GM12878 (cell line): Measurements from ENCODE around the gene CXXC5. TPM values are rescaled to one million over a fixed set of nuclear protein-coding genes. Genes with fewer than 3 reads are reported as not detected.

Experiments used
- ATAC-seq: fragments of 200-7000 bp; cut with Tn5 transposase; 3 replicates; pipeline ENCODE4 v1.9.1; 2020; ENCODE audit warnings: mild to moderate bottlenecking, moderate library complexity
- BruUV-seq: library from RNA; stranded (reverse); fragments of 400-500 nt; replicated peaks from 2 replicates; lab custom pipeline; 2021; lab: Mats Ljungman, UMichigan
- CTCF ChIA-PET: fragments of 300-600 bp; sonication (Branson Sonifier 250); formaldehyde crosslinking; extraction: SDS; loops from one replicate; lab custom pipeline; 2021; ENCODE audit warnings: inconsistent platforms; lab: Yijun Ruan, JAX
- POLR2A ChIA-PET: fragments of 350-600 bp; formaldehyde crosslinking; extraction: SDS; loops from one replicate; lab custom pipeline; 2021; ENCODE audit warnings: inconsistent platforms; lab: Charles Lee
- RAD21 ChIA-PET: fragments of 300-600 bp; sonication (Branson Sonifier 250); formaldehyde crosslinking; loops from one replicate; lab custom pipeline; 2023; ENCODE audit warnings: antibody characterized with exemption; ENCODE audit not compliant: unreplicated experiment; lab: Charles Lee
- SMC1A ChIA-PET: fragments of 300-600 bp; sonication (Branson Sonifier 250); formaldehyde crosslinking; loops from one replicate; lab custom pipeline; 2023; ENCODE audit not compliant: unreplicated experiment, uncharacterized antibody; lab: Charles Lee
- DNase-seq: peaks from one replicate; pipeline ENCODE4 v3.0.0-alpha.2; 2011; ENCODE audit warnings: low read depth, low spot score
- FAIRE-seq: peaks from 3 replicates; lab custom pipeline; 2011; peaks lifted over from hg19 to GRCh38; lab: Jason Lieb, UNC
- H2AFZ ChIP-seq: 2 replicates; pipeline ENCODE4 v1.6.0; 2011; ENCODE audit warnings: low read depth, low read length, control low read depth; ENCODE audit not compliant: control insufficient read depth
- H3K27ac ChIP-seq: 2 replicates; pipeline ENCODE4 v1.5.1; 2011; ENCODE audit warnings: control low read depth; ENCODE audit not compliant: control insufficient read depth, insufficient read depth
- H3K27me3 ChIP-seq, 2 experiments: replicated peaks in 1 of 2; 2 replicates each; pipeline versions ENCODE4 v1.6.0 to v1.6.1; 2011; ENCODE audit warnings: low read length in 1 of 2; ENCODE audit not compliant: control insufficient read depth in 2 of 2, insufficient read depth in 2 of 2
- H3K36me3 ChIP-seq, 2 experiments: 2 replicates each; pipeline ENCODE4 v1.5.1; 2011; ENCODE audit warnings: low read length in 1 of 2; ENCODE audit not compliant: control insufficient read depth in 2 of 2, insufficient read depth in 2 of 2
- H3K4me1 ChIP-seq: 2 replicates; pipeline ENCODE4 v1.6.1; 2011; ENCODE audit warnings: mild to moderate bottlenecking, low read length, moderate library complexity, mixed read lengths; ENCODE audit not compliant: control insufficient read depth, insufficient read depth
- H3K4me2 ChIP-seq: 2 replicates; pipeline ENCODE4 v1.6.0; 2011; ENCODE audit warnings: control low read depth; ENCODE audit not compliant: control insufficient read depth, insufficient read depth
- H3K4me3 ChIP-seq: fragments of 200-600 bp; sonication (generic); 2 replicates; pipeline ENCODE4 v1.5.1; 2016
- H3K79me2 ChIP-seq: 2 replicates; pipeline ENCODE4 v1.6.0; 2011; ENCODE audit warnings: low read length; ENCODE audit not compliant: control insufficient read depth, insufficient read depth
- H3K9ac ChIP-seq: 2 replicates; pipeline ENCODE4 v1.8.0; 2011; ENCODE audit warnings: low read length, control low read depth, mixed read lengths; ENCODE audit not compliant: control insufficient read depth, insufficient read depth
- H3K9me3 ChIP-seq: replicated peaks from 3 replicates; pipeline ENCODE4 v1.5.1; 2011; ENCODE audit warnings: mild to moderate bottlenecking, low read length; ENCODE audit not compliant: control insufficient read depth, insufficient read depth
- H4K20me1 ChIP-seq: 2 replicates; pipeline ENCODE4 v1.6.0; 2011; ENCODE audit not compliant: control insufficient read depth, insufficient read depth
- CTCF ChIP-seq, 3 experiments: IDR thresholded peaks in 2 of 3; conservative IDR thresholded peaks in 1 of 3; 2 replicates each; pipeline ENCODE4 v1.5.1; 2011; ENCODE audit warnings: low read depth in 3 of 3, low read length in 3 of 3, mild to moderate bottlenecking in 3 of 3, control low read depth in 2 of 3, moderate library complexity in 2 of 3, inconsistent platforms in 1 of 3, mixed read lengths in 1 of 3; ENCODE audit not compliant: control insufficient read depth in 2 of 3, insufficient read depth in 1 of 3; ENCODE audit errors: extremely low read depth in 1 of 3
- EGR1 ChIP-seq, 2 experiments: IDR thresholded peaks; 1 replicate in 1 of 2; 2 replicates in 1 of 2; pipeline ENCODE4 v1.6.1; 2011 to 2012; ENCODE audit warnings: low read depth in 2 of 2, low read length in 2 of 2, borderline replicate concordance in 1 of 2, mild to moderate bottlenecking in 1 of 2, moderate library complexity in 1 of 2
- ESRRA ChIP-seq: IDR thresholded peaks from 2 replicates; pipeline ENCODE4 v1.6.1; 2012; ENCODE audit warnings: mild to moderate bottlenecking, low read length, improper control_type of control experiment
- FOXM1 ChIP-seq: IDR thresholded peaks from 2 replicates; pipeline ENCODE4 v1.6.1; 2012; ENCODE audit warnings: low read depth, mild to moderate bottlenecking, inconsistent platforms, low read length, moderate library complexity
- RAD21 ChIP-seq: IDR thresholded peaks from 2 replicates; pipeline ENCODE4 v1.6.1; 2011; ENCODE audit warnings: mild to moderate bottlenecking, low read depth, low read length, moderate library complexity; ENCODE audit not compliant: insufficient read depth
- REST ChIP-seq: IDR thresholded peaks from 2 replicates; pipeline ENCODE4 v1.6.1; 2012; ENCODE audit warnings: mild to moderate bottlenecking, low read depth, low read length
- TCF7 ChIP-seq: IDR thresholded peaks from 2 replicates; pipeline ENCODE4 v1.6.1; 2014; ENCODE audit warnings: antibody characterized with exemption, borderline replicate concordance
- WRNIP1 ChIP-seq: IDR thresholded peaks from 2 replicates; pipeline ENCODE4 v1.6.1; 2011; ENCODE audit warnings: low read depth, low read length, improper control_type of control experiment, borderline replicate concordance
- WGBS: methylation state at CpG from one replicate; pipeline ENCODE4 v1.1.6; 2016; ENCODE audit warnings: low lambda C conversion rate; ENCODE audit not compliant: insufficient replicate concordance, insufficient coverage; ENCODE audit errors: missing lambda C conversion rate; 5-methylcytosine and 5-hydroxymethylcytosine counted together
- in situ Hi-C: fragments of 300-500 bp; cut with MboI; formaldehyde crosslinking; loops from 9 replicates; pipeline ENCODE4 v1.14.3; 2018; ENCODE audit warnings: mixed read lengths
- intact Hi-C: fragments of 100-400 bp; cut with micrococcal nuclease; formaldehyde crosslinking; loops from one replicate; pipeline ENCODE4 v1.14.2; 2022; ENCODE audit not compliant: unreplicated experiment
- polyA plus RNA-seq, 11 experiments: library from polyadenylated mRNA; depleted of rRNA in 4 of 11; unstranded in 6 of 11; stranded (reverse) in 5 of 11; fragments of >200 nt; fragmentation: Nextera tagmentation in 4 of 11; fragmentation: Illumina TruSeq in 1 of 11; extraction: Ambion mirVana in 4 of 11; extraction: Trizol in 1 of 11; gene quantifications; 1 replicate in 1 of 11; 2 replicates in 10 of 11; pipeline versions ENCODE4 v1.2.1 to v1.2.3, GENCODE V29; 2011 to 2016; ENCODE audit warnings: inconsistent platforms in 2 of 11, missing spikeins in 2 of 11, low read depth in 1 of 11
- total RNA-seq, 4 experiments: library from RNA; depleted of rRNA in 3 of 4; stranded (reverse); fragments of >200 nt in 3 of 4; fragmentation: Illumina TruSeq in 1 of 4; extraction: Trizol in 1 of 4; gene quantifications; 2 replicates each; pipeline versions ENCODE4 v1.2.1 to v1.2.3, GENCODE V29; 2013 to 2021
- TF ChIP-seq, protein P1 (sequence below): fragments of 450-650 bp; IDR thresholded peaks from 2 replicates; pipeline ENCODE4 v1.6.1; 2016; ENCODE audit warnings: mild to moderate bottlenecking

The CXXC5 gene
- total and polyA plus RNA-seq, 10 of the 15 experiments (the other 5 are each of a cell fraction or from before 2014, with no cell fraction given), result 1.8 to 90.8 (median 40.7) TPM

DNA sequence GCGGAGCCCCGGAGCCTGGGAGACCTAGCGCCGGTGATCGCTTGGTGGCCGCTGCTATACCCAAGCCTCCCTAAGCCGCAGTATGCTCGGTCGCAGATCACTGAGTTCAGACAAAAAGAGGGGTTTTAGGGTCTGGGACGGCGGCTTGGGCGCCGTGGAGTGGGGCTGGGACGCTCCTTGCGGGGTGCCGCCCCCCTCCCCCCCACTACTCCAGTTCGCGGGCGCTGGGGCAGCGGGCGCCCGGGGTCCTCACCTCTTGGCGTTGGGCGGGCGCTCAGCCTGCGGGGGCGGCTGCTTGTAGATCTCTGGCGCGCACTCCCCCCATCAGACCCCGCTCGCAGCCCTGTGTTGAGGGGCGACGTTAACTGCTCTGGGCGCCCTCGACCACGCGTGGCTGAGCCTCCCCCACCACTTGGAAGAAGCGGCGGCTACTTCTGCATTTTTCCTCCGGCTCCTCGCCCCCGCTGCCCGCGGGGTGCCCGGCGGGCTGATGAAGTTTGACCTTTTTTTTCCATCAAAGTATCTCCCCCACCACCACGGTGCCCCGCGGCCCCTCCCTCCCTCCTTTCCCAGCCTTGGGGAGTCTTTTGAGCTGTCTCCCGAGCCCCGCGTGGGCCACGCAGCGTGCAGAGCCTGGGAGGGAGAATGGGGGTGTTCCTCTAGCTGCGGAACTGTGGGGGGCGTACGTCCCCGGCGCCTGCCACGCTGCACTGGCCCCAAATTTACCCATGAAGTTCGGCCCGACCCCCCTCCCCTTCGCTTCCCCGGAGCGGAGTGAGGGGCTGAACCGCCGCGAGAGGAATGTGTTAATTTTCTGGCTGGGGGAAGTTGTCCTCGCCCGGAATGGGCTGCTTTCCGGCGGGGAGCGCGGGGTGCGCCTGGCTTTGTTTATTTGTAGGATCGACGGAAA is 1.2 kb downstream of the CXXC5 start (continued):
- peak in 1 of 2 experiments; percentile 88; a peak in 2 of 3 replicates for TF ChIP-seq EGR1 (IDR thresholded peaks at IDR 0.05; ENCODE audit: borderline replicate concordance in 1 of 2, low read depth in 2 of 2, low read length in 2 of 2)
- no peak for TF ChIP-seq REST
- no peak for TF ChIP-seq TCF7

GRCh38 chr5:139650031-139650688 is 2.0 kb downstream of the CXXC5 start:
- peak overlapping the region; percentile 95 for H3K9ac ChIP-seq
- peaks cover 45% of the 10 kb centered on the region for H3K4me1 ChIP-seq
- H4K20me1 ChIP-seq, result 0 out of 2 replicates have a peak, but pooled peaks cover 4% of the 10 kb centered on the region
- H3K27ac ChIP-seq, result peak overlapping the region; percentile 91
- H3K9me3 ChIP-seq, result no peaks in the 10 kb centered on the region
- ChIA-PET SMC1A (interaction anchor here (1.0 to 9.6 kb wide), 7 partner anchors 15 to 120 kb away, joined by 4 to 175 read pairs (median 5); no protein-coding TSS in a partner anchor), CTCF (interaction anchor here (0.8 to 9.3 kb wide), 12 partner anchors 8 to 116 kb away, joined by 3 to 201 read pairs (median 4); no protein-coding TSS in a partner anchor), RAD21 (interaction anchor here (0.7 to 10.9 kb wide), 12 partner anchors 9 to 1269 kb away, joined by 3 to 265 read pairs (median 6); no protein-coding TSS in a partner anchor), POLR2A (interaction anchor here (0.5 to 6.8 kb wide), 11 partner anchors 10 to 1084 kb away, joined by 3 to 127 read pairs (median 10); no protein-coding TSS in a partner anchor)
- ATAC-seq, result no peak
- peak overlapping the region; percentile 93 for H3K4me2 ChIP-seq
- H2AFZ ChIP-seq, result no peak overlapping the region
- no peak for FAIRE-seq
- in situ Hi-C loops, result no loop called here
- no peaks in the 10 kb centered on the region for H3K27me3 ChIP-seq
- BruUV-seq, result no TSS peak
- DNase-seq, result no peak
- peaks cover 74% of the 10 kb centered on the region for H3K79me2 ChIP-seq
- H3K36me3 ChIP-seq, result no peaks in the 10 kb centered on the region; a peak in 1 of 4 replicates
- intact Hi-C loops, result loop anchor here (5.0 kb wide), 2 partner anchors 42 to 97 kb away; no protein-coding TSS in a partner anchor
- 1% methylated on average over 41 of the region's 48 CpGs for WGBS
- H3K4me3 ChIP-seq, result peak overlapping the region; percentile 96
- TF ChIP-seq CTCF (IDR thresholded peaks at IDR 0.05 in 2 of 3, conservative IDR thresholded peaks at IDR 0.05 in 1 of 3; ENCODE audit: control insufficient read depth in 2 of 3, extremely low read depth in 1 of 3, insufficient read depth in 1 of 3, low read depth in 3 of 3, low read length in 3 of 3) (peak; percentile 31 to 51 (median 41)), RAD21 (peak; percentile 28; the same call in 1 of the 2 replicates), EGR1 (IDR thresholded peaks at IDR 0.05; ENCODE audit: borderline replicate concordance in 1 of 2, low read depth in 2 of 2, low read length in 2 of 2) (peak in 1 of 2 experiments; percentile 68; a peak in 2 of 3 replicates), WRNIP1 (0 out of 2 replicates have a peak, but pooled peaks have one; percentile 22), TCF7 (no peak), FOXM1 (no peak), ESRRA (0 out of 2 replicates have a peak, but pooled peaks have one; percentile 17)
- TF ChIP-seq, protein P1, sequence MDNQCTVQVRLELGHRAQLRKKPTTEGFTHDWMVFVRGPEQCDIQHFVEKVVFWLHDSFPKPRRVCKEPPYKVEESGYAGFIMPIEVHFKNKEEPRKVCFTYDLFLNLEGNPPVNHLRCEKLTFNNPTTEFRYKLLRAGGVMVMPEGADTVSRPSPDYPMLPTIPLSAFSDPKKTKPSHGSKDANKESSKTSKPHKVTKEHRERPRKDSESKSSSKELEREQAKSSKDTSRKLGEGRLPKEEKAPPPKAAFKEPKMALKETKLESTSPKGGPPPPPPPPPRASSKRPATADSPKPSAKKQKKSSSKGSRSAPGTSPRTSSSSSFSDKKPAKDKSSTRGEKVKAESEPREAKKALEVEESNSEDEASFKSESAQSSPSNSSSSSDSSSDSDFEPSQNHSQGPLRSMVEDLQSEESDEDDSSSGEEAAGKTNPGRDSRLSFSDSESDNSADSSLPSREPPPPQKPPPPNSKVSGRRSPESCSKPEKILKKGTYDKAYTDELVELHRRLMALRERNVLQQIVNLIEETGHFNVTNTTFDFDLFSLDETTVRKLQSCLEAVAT, result 0 out of 2 replicates have a peak, but pooled peaks have one; percentile 16
